Left forelimb (tissue), 1 donor: Measurements from ENCODE around the gene FHIT.
"Not testable (repeated sequence)": the region's sequence is repeated elsewhere in the genome, so short reads cannot be mapped to it uniquely, and the experiment has no call there.

ENCODE experiments used
- DNase-seq: peaks from one replicate; pipeline ENCODE4 v3.0.0-alpha.2; 2018; ENCODE audit warnings: low spot score

Gene FHIT

DNA sequence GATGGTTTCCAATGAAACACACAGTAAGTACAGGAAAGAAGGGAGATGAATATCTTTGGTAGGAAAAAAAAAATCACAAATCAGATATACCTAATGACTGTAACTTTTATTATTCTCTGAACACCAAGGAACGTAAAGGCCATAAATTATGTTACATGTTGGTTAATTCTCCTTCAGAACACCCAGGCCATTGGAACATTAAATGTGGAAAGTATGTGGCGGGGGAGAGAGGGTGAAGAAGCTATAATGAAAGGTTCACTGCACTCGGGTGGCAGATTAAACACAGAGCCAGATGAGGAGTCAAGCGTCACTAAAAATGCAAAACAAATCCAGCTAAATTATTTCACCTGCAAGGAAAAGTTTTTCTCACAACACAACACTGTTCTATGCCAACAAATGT is 193.8 kb downstream of the FHIT start:
- DNase-seq, result no peak

DNA sequence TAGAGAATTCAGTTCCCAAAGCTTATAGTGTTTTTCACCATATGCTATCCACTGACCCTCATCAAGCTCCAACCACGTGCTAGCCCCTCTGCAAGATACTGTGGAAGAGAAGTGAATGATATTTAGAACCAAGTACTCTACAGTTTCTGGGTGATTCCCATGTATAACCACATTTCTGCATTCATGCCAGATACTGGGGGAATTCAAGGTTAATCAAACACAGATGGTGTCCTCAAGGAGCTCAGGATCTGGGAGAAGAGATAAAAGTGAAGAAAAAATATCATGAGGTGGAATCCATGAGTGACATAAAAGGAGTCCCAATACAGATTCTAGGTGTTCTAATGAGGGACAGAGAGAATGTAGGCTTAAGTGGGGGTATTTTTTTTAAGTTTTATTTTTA is 195.8 kb downstream of the FHIT start:
- no peak for DNase-seq

DNA sequence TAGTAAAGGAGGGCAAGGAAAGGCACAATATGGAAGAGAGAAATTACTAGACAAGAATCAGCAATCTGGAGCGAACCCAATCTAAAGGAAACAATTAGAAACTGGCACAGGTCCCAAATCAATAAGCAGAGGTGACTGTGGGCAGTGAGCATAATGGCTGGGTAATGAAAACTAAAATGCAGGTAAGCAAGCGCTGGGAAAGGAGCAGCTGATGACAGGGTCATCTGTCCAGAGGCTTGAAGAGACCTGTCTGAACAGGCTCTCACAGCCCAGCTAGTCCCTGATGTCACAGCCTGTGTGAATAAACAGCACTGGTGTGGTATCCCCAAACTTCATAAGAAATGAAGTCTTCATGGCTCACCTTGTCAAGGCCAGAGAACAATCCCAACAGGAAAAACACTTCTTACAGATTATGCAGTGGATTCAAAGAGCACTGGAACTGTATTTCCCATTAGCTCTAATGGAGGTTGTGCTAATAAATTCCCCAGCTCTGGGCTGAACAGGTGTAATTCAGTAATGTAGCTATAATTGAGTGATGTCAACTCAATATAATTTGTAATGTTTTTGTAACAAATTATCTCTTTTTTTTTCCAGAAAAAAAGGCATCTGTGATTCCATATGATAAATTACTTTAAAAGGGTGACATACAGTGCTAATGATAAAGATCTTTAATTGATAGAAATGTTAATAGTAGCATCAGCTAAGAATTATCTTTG is 197.3 kb downstream of the FHIT start:
- DNase-seq, result no peak

DNA sequence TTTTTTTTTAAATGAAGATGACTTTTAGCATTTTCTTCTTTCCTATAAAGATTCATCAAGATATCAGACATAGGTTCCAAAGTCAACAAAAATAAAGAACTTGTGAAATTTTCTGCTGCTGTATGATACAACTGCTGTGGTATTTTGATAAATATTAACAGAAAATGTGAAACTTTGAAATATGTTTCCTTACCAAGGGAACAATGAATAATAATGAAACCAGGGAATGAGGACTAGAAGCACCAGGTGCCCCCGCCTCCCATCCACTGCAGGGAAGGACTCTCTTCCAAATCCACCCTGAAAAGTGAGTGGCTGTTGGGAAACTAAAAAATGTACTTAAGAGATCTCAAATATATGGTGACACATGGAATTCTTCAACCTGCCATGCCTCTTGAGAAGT is 198.4 kb downstream of the FHIT start:
- no peak for DNase-seq

DNA sequence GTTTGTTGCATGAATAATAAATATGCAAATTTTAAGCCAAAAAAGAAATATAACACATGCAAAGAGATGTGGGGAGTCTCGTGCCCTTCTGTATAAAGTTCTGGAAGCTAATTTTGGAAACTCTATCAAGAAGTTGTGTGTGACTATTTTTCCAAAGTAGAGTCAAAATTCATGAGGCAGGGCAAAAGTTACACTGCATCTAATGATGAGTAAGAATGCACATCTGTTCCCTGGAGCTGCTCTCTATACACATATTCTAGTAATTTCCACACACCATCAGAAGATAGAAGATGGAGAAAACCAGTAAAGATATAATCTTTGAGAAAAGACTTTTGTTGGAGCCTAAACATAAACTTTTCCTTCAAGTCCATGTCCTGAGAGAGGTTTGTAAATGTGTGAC is 199.6 kb downstream of the FHIT start:
- no peak for DNase-seq

DNA sequence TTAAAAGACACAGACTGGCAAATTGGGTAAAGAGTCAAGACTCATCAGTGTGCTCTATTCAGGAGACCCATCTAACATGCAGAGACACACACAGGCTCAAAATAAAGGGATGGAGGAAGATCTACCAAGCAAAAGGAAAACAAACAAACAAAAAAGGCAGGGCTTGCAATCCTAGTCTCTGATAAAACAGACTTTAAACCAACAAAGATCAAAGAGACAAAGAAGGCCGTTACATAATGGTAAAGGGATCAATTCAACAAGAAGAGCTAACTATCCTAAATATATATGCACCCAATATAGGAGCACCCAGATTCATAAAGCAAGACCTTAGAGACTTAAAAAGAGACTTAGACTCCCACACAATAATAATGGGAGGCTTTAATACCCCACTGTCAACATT is 206.1 kb downstream of the FHIT start:
- DNase-seq, result not testable (repeated sequence)

DNA sequence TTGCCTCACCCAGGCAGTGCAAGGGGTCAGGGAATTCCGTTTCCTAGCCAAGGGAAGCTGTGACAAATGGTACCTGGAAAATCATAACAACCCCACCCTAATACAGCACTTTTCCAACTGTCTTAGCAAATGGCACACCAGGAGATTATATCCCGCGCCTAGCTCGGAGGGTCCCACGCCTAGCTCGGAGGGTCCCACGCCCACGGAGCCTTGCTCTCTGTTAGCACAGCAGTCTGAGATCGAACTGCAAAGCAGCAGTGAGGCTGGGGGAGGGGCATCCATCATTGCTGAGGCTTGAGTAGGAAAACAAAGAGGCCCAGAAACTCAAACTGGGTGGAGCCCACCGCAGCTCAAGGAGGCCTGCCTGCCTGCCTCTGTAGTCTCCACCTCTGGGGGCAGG is 208.1 kb downstream of the FHIT start:
- no peak for DNase-seq

DNA sequence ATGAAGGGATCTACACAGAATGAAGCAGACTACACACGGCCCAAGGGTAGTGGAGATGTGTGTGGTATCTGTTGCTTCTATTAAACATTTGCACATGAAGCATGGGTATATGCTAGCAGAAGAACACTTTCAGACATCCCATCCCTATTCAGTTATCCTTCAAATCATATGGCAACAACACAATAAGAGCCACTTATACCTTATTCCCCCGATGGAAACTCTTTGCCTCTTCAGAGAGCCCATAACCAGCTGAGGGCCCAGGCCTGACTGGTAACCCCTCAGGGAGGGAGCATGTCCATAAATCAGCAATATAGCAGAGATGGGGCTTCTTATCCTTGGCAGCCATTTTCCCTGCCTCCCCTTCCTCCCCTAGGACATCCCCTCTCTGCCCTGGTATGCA is 210.6 kb downstream of the FHIT start:
- no peak for DNase-seq

DNA sequence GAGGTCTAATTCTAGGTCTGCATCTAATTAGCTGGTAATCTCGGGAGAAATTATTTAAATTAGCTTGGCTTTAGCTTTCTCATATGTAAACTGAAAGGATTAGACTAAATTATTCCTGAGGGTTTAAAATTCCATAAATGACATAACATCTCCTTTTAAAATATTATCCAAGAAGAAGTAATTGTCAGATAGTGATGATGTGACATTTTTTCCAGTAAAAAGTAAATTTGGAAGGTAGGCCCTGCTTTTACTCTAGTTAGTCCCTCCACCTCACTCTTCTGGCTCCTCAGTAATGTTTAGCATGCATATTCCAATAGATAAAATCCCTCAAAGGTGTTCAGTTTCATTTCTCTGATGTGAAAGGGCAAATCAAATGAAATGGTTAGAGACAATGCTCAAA is 215.7 kb downstream of the FHIT start:
- no peak for DNase-seq

DNA sequence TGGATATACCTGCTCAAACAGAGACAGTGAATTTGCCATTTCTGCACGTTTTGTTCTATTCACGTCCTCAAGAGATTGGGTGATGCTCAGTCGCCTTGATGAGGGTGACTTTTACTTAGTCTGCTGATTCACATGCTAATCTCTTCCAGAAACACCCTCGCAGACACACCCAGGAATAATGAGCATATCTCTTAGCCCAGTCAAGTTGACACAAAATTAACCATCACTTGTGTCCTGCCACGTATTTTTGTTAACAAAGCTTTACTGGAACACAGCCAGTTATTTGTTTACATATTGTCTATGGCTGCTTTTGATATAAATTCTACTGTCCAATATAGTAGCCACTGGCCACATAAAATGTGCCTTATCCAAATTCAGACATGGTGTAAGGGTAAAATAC is 218.3 kb downstream of the FHIT start:
- no peak for DNase-seq

DNA sequence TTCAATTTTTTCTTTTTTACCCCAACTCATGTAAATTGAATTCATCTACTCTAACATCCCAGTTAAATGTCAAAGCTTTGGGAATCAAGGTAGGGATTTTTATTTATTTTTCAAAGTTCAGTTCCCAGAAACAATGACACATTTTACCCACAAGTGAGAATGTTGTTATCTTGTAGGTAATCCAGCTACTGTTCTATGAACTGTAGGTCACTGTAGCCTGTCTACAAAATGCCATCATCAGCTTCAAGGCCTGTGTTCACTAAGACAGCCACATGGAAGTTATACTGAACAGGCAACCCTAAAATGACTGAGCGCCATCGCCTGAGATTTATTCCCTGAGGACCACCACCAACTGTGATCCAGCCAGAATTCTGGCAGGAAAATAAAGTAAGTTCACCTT is 219.7 kb downstream of the FHIT start:
- no peak for DNase-seq

DNA sequence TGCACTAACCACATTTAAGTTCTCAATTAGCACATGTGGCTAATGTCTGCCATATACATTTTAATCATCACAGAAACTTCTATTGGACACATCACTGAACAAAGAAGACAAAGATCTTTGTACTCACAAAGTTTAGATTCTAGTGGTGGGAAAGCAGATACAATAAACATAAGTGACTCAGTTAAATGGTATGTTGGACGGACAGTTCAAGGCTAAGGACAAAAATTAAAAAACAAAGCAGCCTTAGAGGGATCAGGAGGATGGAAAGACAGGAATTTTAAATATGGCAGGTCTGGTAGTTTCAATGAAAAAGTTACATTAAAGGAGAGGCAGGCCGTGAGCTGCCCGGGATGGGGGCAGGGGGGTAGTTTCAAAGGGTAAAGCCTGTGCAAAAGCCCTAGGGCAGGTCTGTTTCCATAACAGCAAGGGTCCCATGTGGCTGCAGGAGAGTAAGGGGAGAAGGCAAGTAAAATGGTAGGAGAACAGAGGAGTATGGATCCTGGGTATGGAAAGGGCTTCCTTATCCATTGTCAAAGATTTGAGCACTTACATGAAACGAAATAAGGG is 220.7 kb downstream of the FHIT start:
- DNase-seq, result no peak

DNA sequence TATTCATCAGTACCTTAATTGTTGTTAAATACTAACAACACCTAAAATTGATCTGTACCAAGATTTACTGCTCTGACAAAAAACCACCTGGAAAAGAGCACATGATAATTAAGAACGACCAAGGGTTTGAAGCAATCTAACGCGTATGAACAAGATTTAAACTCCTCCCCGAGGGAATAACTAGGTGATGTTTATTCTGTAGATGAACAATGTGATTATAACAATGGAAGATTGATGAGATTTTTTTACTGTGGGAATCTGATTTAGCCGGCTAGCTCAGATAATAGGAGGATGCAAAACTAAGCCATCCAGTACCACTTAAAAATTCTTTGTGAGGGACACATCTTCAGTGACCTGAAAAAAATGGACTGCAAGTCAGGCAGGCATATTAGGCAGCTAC is 222.1 kb downstream of the FHIT start:
- DNase-seq, result no peak

DNA sequence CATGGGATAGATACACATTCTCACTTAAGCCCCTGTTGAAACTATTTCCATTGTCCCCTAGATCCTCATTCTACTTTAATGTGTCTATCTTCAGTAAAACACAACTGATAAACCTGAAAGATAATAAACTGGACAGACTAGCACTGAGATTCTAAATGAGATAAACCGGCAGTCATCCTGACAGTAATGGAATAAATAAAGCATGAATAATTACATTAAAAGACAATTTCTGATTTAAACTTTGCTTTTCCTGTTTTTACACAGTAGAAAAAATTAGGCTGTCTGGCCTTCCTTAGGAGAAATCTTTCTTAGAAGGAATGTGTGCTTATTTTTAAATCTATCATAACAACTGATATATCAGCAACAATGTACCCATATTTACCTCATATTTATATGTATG is 232.4 kb downstream of the FHIT start:
- no peak for DNase-seq

DNA sequence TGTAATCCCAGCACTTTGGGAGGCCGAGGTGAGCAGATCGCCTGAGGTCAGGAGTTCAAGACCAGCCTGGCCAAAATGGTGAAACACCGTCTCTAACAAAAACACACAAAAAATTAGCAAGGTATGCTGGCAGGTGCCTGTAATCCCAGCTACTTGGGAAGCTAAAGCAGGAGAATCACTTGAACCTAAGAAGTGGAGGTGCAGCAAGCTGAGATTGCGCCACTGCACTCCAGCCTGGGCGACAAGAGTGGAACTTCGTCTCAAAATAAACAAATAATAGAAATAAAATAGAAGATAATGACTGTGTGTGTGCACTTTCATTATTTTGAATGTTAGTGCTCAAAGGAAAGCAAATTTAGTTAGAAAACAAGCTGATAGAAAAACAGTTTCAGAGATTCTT is 234.2 kb downstream of the FHIT start:
- DNase-seq, result not testable (repeated sequence)

DNA sequence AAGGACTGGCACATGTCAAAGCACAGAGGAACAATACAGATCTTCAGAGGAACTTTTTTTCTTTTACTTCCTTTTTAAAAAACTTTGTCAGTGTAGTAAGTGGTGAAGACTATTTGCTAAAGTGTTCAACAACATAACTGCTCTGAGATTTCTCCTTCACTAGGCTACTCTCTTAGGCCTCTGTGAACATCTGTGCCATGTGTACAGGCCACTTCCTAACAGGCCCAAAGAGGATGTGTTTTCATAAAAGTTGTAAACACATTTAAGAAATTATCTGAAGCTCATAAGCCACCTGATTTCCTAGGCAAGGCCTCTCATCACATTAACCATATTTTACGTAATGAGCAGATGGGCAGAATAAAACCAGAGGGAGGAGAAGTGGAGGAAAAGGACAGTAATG is 235.4 kb downstream of the FHIT start:
- no peak for DNase-seq

DNA sequence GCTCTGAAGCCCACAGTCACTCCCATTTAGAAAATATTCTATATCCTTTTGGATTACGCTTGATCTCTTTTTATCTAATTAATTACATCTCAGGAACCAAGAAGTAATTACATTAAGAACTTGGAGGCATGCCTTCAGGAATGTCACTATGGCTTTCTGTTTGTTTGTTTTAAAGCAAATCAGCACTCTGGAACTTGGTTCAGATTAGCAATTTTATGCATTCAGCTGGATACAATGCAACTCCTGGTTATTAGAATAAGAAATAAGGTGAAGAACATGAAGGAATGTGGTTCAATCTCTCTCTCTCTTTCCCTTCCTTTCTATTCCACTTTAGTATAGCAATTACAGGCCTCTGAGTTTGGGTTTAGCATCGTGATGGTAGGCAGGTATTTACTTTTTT is 235.8 kb downstream of the FHIT start:
- DNase-seq, result no peak

DNA sequence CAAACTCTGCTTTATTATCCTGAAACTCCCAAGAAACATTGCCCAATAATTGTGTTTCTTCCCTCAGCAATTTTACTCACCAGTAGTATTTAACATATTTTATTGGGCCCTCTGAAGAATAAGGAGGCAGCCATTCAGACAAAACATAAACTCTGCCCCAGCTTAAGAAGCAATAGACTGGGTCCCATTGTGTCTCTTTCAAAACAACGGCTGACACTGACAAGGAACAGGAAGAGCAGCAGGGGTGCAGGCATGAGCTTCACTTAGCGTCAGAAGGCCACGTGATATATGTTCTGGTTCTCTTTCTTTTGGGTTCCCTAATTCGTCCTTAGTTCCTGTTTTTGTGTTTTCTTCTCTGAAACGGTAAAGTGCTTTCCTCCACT is 242.3 kb downstream of the FHIT start:
- DNase-seq, result no peak

DNA sequence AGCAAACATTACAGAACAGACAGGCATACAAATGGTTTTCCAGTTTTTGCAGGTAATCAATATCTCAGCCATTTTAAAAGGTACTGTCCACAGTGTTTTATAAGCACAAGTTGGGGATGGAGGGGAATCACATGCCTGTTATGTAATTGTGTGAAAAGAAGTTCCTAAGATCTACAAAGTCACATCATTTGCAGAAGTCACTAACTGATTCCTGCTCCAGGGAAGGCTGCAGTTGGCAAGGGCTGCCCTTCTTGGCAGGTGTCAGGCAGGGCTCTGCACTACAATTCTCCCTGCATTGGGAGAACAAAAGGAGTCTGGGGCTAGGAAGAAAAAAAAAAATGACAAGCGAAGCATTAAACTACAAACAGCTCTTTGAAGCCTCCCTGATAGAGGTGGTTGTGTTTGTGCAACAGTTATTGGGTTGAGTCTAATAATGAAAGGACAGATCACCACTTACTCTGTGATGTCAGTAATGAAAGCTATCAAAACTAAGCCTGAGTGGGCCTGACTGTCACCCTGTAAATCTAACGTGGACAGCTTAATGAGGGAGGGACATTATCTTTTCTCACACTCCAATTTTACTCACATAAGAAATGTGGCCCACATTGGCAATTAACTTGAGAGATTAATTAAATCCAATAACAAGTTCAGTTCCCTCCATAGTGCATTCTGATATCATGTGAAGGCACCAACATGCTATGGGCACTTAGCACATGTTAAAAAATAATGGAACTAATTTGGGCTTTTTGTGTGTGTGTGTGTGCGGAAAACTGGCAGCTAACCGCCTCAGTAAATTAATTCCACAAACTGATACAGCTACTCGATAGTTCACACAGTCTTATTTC is 242.9 kb downstream of the FHIT start:
- DNase-seq, result no peak

DNA sequence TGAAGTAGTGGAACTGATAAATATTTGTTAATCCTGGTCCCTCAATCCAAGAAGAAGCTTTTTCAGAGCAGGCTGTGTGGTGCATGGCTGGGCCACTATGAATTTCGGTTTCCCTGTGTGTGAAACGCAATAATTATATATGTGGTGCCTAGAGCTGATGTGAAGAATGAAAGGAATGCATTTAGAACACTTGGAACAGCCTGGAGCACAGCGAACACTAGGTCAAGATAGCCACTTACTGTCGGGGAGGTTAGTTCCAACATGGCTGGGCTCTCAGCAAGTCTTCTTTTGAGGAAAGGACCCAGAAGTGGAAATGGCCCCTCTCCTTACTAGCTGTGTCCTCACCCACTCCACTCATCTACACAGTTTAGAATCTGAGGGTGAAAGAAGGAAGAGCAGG is 245.7 kb downstream of the FHIT start:
- no peak for DNase-seq

DNA sequence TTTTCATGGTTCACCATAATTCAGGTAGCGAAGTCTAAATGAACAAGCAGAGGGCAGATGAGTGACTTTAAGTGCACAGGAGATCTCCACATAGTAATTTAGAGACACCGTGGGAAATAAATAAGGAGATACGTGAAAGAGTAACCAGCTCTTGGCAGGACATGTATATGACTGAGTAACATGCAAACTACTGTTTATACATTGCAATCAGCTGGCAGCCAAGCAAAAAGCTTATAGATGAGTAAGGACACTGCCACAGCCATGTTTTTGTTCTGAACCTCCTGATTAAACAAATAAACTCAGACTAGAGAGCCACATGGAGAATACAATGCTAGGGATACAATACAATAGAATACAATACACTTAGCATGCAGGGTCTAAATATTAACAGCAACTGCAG is 252.4 kb downstream of the FHIT start:
- no peak for DNase-seq

DNA sequence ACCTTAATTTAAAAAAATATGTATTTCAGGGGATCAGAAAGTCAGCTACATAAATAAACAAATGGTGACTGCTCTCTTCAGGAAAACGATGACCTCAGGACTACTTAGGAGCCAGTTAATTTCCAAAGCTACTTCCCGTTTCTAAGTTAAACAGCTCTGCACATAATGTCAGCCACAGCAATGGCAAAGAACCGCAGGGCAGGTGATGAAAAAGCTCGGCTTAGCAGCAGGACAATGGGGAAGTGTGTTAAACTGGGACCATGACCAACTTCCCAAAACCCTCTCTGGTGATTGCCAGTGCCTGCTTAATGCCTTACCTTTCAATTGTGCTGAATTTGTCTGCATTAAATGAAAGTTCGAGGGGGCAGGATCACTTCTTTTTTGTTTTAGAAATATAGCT is 258.9 kb downstream of the FHIT start:
- no peak for DNase-seq

DNA sequence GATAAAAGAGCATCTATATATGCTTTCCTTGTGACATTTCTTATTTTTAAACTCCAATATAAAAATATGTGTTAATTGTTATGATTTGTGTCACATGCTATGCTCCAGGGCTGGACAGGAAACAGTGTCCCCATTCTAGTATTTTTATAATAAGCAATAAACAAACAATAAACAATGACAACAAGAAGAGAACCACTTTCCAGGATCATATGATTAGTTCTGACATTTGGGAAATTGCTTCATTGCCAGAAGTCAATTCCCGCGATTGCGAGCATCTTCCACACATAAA is 260.9 kb downstream of the FHIT start:
- no peak for DNase-seq
